HCT116 (cell line): ENCODE results near the gene ATP11B. TPM values are rescaled to one million over a fixed set of nuclear protein-coding genes. Genes with fewer than 3 reads are reported as not detected.

Source experiments
- ATAC-seq: fragments of 200-7000 bp; cut with Tn5 transposase; 2 replicates; pipeline ENCODE4 v1.9.1; 2020; ENCODE audit warnings: mild to moderate bottlenecking, moderate library complexity
- BruUV-seq: library from RNA; stranded (reverse); fragments of 400-500 nt; replicated peaks from 2 replicates; lab custom pipeline; 2021; lab: Mats Ljungman, UMichigan
- CTCF ChIA-PET: fragments of 300-600 bp; sonication (Branson Sonifier 250); formaldehyde crosslinking; loops from one replicate; lab custom pipeline; 2021; ENCODE audit warnings: antibody characterized with exemption; lab: Charles Lee
- POLR2A ChIA-PET: fragments of 300-600, 350-600 bp; sonication (Branson Sonifier 250); formaldehyde crosslinking; loops from one replicate; lab custom pipeline; 2021; ENCODE audit warnings: antibody characterized with exemption; lab: Charles Lee
- RAD21 ChIA-PET, 2 experiments: fragments of 300-600 bp; sonication (Branson Sonifier 250); formaldehyde crosslinking; loops; one replicate each; lab custom pipeline; 2023; ENCODE audit warnings: low total read pairs in 2 of 2; ENCODE audit not compliant: uncharacterized antibody in 2 of 2, unreplicated experiment in 2 of 2, low non-redundant PET in 1 of 2; lab: Charles Lee
- DNase-seq: peaks from one replicate; pipeline ENCODE4 v3.0.0-alpha.2; 2010; ENCODE audit warnings: low read depth, low spot score
- H2AFZ ChIP-seq: fragments of 200-600 bp; shearing (Covaris generic), sonication (generic); 2 replicates; pipeline ENCODE4 v1.6.1; 2017; ENCODE audit warnings: low read depth, mixed run types, mixed read lengths, antibody characterized with exemption, low read length; ENCODE audit not compliant: poor library complexity, severe bottlenecking
- H3K27ac ChIP-seq: 2 replicates; pipeline ENCODE4 v1.5.1; 2012; ENCODE audit warnings: low read depth, low read length
- H3K27me3 ChIP-seq: fragments of 200-600 bp; sonication (generic); 2 replicates; pipeline ENCODE4 v1.6.1; 2016; ENCODE audit warnings: mixed run types, low read length, mixed read lengths; ENCODE audit not compliant: insufficient read depth
- H3K36me3 ChIP-seq, 2 experiments: fragments of 200-500 bp in 1 of 2; fragments of 200-600 bp in 1 of 2; sonication (Bioruptor generic) in 1 of 2; sonication (generic) in 1 of 2; 2 replicates each; pipeline versions ENCODE4 v1.5.1 to v1.6.1; 2014 to 2016; ENCODE audit warnings: low read length in 2 of 2, inconsistent platforms in 1 of 2, mixed read lengths in 1 of 2, mixed run types in 1 of 2; ENCODE audit not compliant: insufficient read depth in 2 of 2, control insufficient read depth in 1 of 2
- H3K4me1 ChIP-seq, 2 experiments: fragments of 200-600 bp in 1 of 2; sonication (generic) in 1 of 2; 2 replicates each; pipeline versions ENCODE4 v1.5.1 to v1.6.1; 2012 to 2017; ENCODE audit warnings: low read length in 2 of 2, inconsistent platforms in 1 of 2, mild to moderate bottlenecking in 1 of 2, mixed read lengths in 1 of 2, mixed run types in 1 of 2, moderate library complexity in 1 of 2; ENCODE audit not compliant: insufficient read depth in 2 of 2, control insufficient read depth in 1 of 2
- H3K4me2 ChIP-seq: fragments of 200-600 bp; sonication (generic); 2 replicates; pipeline ENCODE4 v1.6.1; 2017; ENCODE audit warnings: mixed run types, low read length, mixed read lengths
- H3K4me3 ChIP-seq, 2 experiments: fragments of 200-600 bp in 1 of 2; sonication (generic) in 1 of 2; replicated peaks in 1 of 2; 2 replicates each; pipeline ENCODE4 v1.5.1; 2011 to 2016; ENCODE audit warnings: low read length in 2 of 2, control low read depth in 1 of 2, low read depth in 1 of 2, mild to moderate bottlenecking in 1 of 2, mixed read lengths in 1 of 2, mixed run types in 1 of 2
- H3K79me2 ChIP-seq: fragments of 200-600 bp; sonication (generic); 2 replicates; pipeline ENCODE4 v1.6.1; 2017; ENCODE audit warnings: mild to moderate bottlenecking, mixed run types, low read length, moderate library complexity, mixed read lengths; ENCODE audit not compliant: insufficient read depth
- H3K9ac ChIP-seq: fragments of 200-600 bp; sonication (generic); 2 replicates; pipeline ENCODE4 v1.6.1; 2016; ENCODE audit warnings: low read length, mixed read lengths
- H3K9me2 ChIP-seq: fragments of 200-600 bp; sonication (generic), shearing (Covaris generic); 2 replicates; pipeline ENCODE4 v1.6.1; 2017; ENCODE audit warnings: mixed run types, mild to moderate bottlenecking, moderate library complexity; ENCODE audit not compliant: insufficient read depth
- H3K9me3 ChIP-seq, 2 experiments: fragments of 200-500 bp in 1 of 2; fragments of 200-600 bp in 1 of 2; sonication (Bioruptor generic) in 1 of 2; sonication (generic) in 1 of 2; 2 replicates each; pipeline ENCODE4 v1.6.1; 2014 to 2017; ENCODE audit warnings: low read length in 2 of 2, mixed read lengths in 2 of 2, inconsistent platforms in 1 of 2, low read depth in 1 of 2, mild to moderate bottlenecking in 1 of 2, mixed run types in 1 of 2, moderate library complexity in 1 of 2; ENCODE audit not compliant: control insufficient read depth in 1 of 2, insufficient read depth in 1 of 2
- H4K20me1 ChIP-seq: fragments of 200-600 bp; sonication (generic), shearing (Covaris generic); 2 replicates; pipeline ENCODE4 v1.6.1; 2017; ENCODE audit warnings: mixed run types, mild to moderate bottlenecking, moderate library complexity; ENCODE audit not compliant: insufficient read depth
- CBX3 ChIP-seq: IDR thresholded peaks from 2 replicates; pipeline ENCODE4 v1.6.1; 2012; ENCODE audit warnings: low read depth
- CEBPB ChIP-seq: IDR thresholded peaks from 2 replicates; pipeline ENCODE4 v1.6.1; 2012; ENCODE audit warnings: low read depth
- EGR1 ChIP-seq: IDR thresholded peaks from 2 replicates; pipeline ENCODE4 v1.6.1; 2012; ENCODE audit warnings: low read depth
- ELF1 ChIP-seq: IDR thresholded peaks from 2 replicates; pipeline ENCODE4 v1.6.1; 2012; ENCODE audit warnings: low read depth, borderline replicate concordance
- EZH2 ChIP-seq: fragments of 200-600 bp; sonication (generic); IDR thresholded peaks from 2 replicates; pipeline ENCODE4 v1.6.1; 2017; ENCODE audit warnings: antibody characterized with exemption, mixed run types
- JUND ChIP-seq: IDR thresholded peaks from 2 replicates; pipeline ENCODE4 v1.6.1; 2012
- MAX ChIP-seq: IDR thresholded peaks from 2 replicates; pipeline ENCODE4 v1.6.1; 2012
- POLR2AphosphoS5 ChIP-seq: IDR thresholded peaks from 2 replicates; pipeline ENCODE4 v1.6.1; 2011; ENCODE audit warnings: mild to moderate bottlenecking, low read depth, low read length, moderate library complexity
- REST ChIP-seq: IDR thresholded peaks from 2 replicates; pipeline ENCODE4 v1.6.1; 2012; ENCODE audit warnings: low read depth
- SRF ChIP-seq: IDR thresholded peaks from 2 replicates; pipeline ENCODE4 v1.6.1; 2012; ENCODE audit warnings: low read depth
- TCF7L2 ChIP-seq: IDR thresholded peaks from 2 replicates; pipeline ENCODE4 v1.7.0; 2011; ENCODE audit warnings: borderline replicate concordance, inconsistent platforms; ENCODE audit not compliant: insufficient read depth, insufficient read length; ENCODE audit errors: extremely low read depth
- ZBTB33 ChIP-seq: IDR thresholded peaks from 2 replicates; pipeline ENCODE4 v1.6.1; 2011; ENCODE audit warnings: mild to moderate bottlenecking, low read length, moderate library complexity; ENCODE audit not compliant: insufficient replicate concordance; ENCODE audit errors: extremely low read depth
- ZNF274 ChIP-seq: fragments of 200-500 bp; sonication (Bioruptor generic); IDR thresholded peaks from 2 replicates; pipeline ENCODE4 v1.6.1; 2014; ENCODE audit warnings: mild to moderate bottlenecking, low read depth, low read length, inconsistent platforms
- intact Hi-C: fragments of 100-400 bp; cut with micrococcal nuclease; formaldehyde crosslinking; loops from 2 replicates; pipeline ENCODE4 v1.10.0; 2022
- total RNA-seq: library from RNA; stranded (reverse); gene quantifications from one replicate; pipeline ENCODE4 v1.2.1, GENCODE V29; 2021; ENCODE audit not compliant: unreplicated experiment

ATP11B gene
- total RNA-seq, 1 experiment from 2014 or later: 53.0 TPM

- Histone ChIP-seq H3K79me2 (no peaks in the 10 kb centered on the region), H3K4me1 (peaks cover 9 to 12% of the 10 kb centered on the region in 2 experiments), H3K27ac (no peak overlapping the region), H3K36me3 (no peaks in the 10 kb centered on the region), H4K20me1 (no peaks in the 10 kb centered on the region), H3K27me3 (no peaks in the 10 kb centered on the region), H3K9me2 (no peaks in the 10 kb centered on the region), H2AFZ (no peak overlapping the region), H3K9me3 (no peaks in the 10 kb centered on the region), H3K4me3 (no peak overlapping the region), H3K4me2 (peak overlapping the region; percentile 34), H3K9ac (no peak overlapping the region)
- intact Hi-C loops: no loop called here
- no TSS peak for BruUV-seq
- ChIA-PET POLR2A (no interaction called here), RAD21 (no interaction called here), CTCF (no interaction called here)
- TF ChIP-seq MAX (peak; percentile 28; the same call in 1 of the 2 replicates), ELF1 (no peak), REST (no peak)
- ATAC-seq: peak; percentile 98
- peak; percentile 19 for DNase-seq
These were observed 127.3 kb downstream of the ATP11B start for GRCh38 chr3:182920515-182921084.

- DNase-seq (no peak), ATAC-seq (no peak)
- Histone ChIP-seq H3K4me1 (peaks cover 9 to 12% of the 10 kb centered on the region in 2 experiments), H4K20me1 (no peaks in the 10 kb centered on the region), H3K4me3 (no peak overlapping the region), H3K36me3 (no peaks in the 10 kb centered on the region), H3K9ac (no peak overlapping the region), H3K9me2 (no peaks in the 10 kb centered on the region), H3K27me3 (no peaks in the 10 kb centered on the region), H3K79me2 (no peaks in the 10 kb centered on the region), H3K27ac (no peak overlapping the region), H3K4me2 (no peak overlapping the region), H3K9me3 (no peaks in the 10 kb centered on the region), H2AFZ (no peak overlapping the region)
- ChIA-PET RAD21 (no interaction called here), CTCF (no interaction called here), POLR2A (no interaction called here)
- intact Hi-C loops: no loop called here
- BruUV-seq: no TSS peak
- TF ChIP-seq JUND (no peak), EZH2 (no peak), ZNF274 (no peak), MAX (no peak), TCF7L2 (no peak), EGR1 (no peak), SRF (0 out of 2 replicates have a peak, but pooled peaks have one; percentile 19), POLR2AphosphoS5 (no peak), ZBTB33 (no peak), CBX3 (no peak), CEBPB (0 out of 2 replicates have a peak, but pooled peaks have one; percentile 14)
These were observed 128.5 kb downstream of the ATP11B start for GRCh38 chr3:182921665-182922355.
